H1 (cell line): Measurements from ENCODE around the gene TTPAL. TPM values are rescaled to one million over a fixed set of nuclear protein-coding genes. Genes with fewer than 3 reads are reported as not detected.

ENCODE experiments used
- CTCF ChIA-PET: fragments of 300-600 bp; sonication (Branson Sonifier 250); formaldehyde crosslinking; loops from one replicate; lab custom pipeline; 2021; ENCODE audit not compliant: partially characterized antibody; lab: Charles Lee
- POLR2A ChIA-PET: fragments of 300-600 bp; sonication (Branson Sonifier 250); formaldehyde crosslinking; loops from one replicate; lab custom pipeline; 2021; ENCODE audit warnings: inconsistent platforms; ENCODE audit not compliant: partially characterized antibody; lab: Charles Lee
- DNase-seq, 2 experiments: peaks; one replicate each; pipeline versions ENCODE4 v3.0.0 to v3.0.0-alpha.2; 2010 to 2022; ENCODE audit warnings: low spot score in 2 of 2, low read depth in 1 of 2, mixed read lengths in 1 of 2
- FAIRE-seq: peaks from 2 replicates; lab custom pipeline; 2011; peaks lifted over from hg19 to GRCh38; lab: Jason Lieb, UNC
- H2AFZ ChIP-seq: 2 replicates; pipeline ENCODE4 v1.8.1; 2012; ENCODE audit warnings: low read length, inconsistent platforms
- H2AK5ac ChIP-seq: 2 replicates; pipeline ENCODE4 v1.6.1; 2013; ENCODE audit warnings: low read depth, low read length
- H2BK120ac ChIP-seq: replicated peaks from 2 replicates; pipeline ENCODE3; 2013; ENCODE audit warnings: low read depth, low read length, inconsistent platforms
- H2BK12ac ChIP-seq: 2 replicates; pipeline ENCODE4 v1.6.1; 2013; ENCODE audit warnings: low read depth, low read length
- H2BK15ac ChIP-seq: 2 replicates; pipeline ENCODE4 v1.6.1; 2013; ENCODE audit warnings: low read length
- H2BK20ac ChIP-seq: 2 replicates; pipeline ENCODE4 v1.6.1; 2013; ENCODE audit warnings: low read length
- H2BK5ac ChIP-seq: 2 replicates; pipeline ENCODE4 v1.6.1; 2013; ENCODE audit warnings: low read depth, low read length
- H3K14ac ChIP-seq: 2 replicates; pipeline ENCODE4 v1.6.1; 2013; ENCODE audit warnings: inconsistent platforms; ENCODE audit not compliant: insufficient read length
- H3K18ac ChIP-seq: 2 replicates; pipeline ENCODE4 v1.6.1; 2013; ENCODE audit warnings: low read length; ENCODE audit errors: extremely low read depth
- H3K23ac ChIP-seq: 2 replicates; pipeline ENCODE4 v1.6.1; 2013; ENCODE audit warnings: inconsistent platforms; ENCODE audit not compliant: insufficient read length
- H3K23me2 ChIP-seq: 2 replicates; pipeline ENCODE4 v1.6.1; 2013; ENCODE audit warnings: low read depth, low read length
- H3K27ac ChIP-seq: 2 replicates; pipeline ENCODE4 v1.6.1; 2011; ENCODE audit warnings: low read depth, low read length, inconsistent platforms
- H3K27me3 ChIP-seq, 4 experiments: replicated peaks in 1 of 4; 1 replicate in 1 of 4; 2 replicates in 3 of 4; pipeline versions ENCODE4 v1.6.1 to v1.8.1; 2011 to 2013; ENCODE audit warnings: low read length in 3 of 4, mild to moderate bottlenecking in 3 of 4, inconsistent platforms in 2 of 4, mixed read lengths in 2 of 4, moderate library complexity in 1 of 4; ENCODE audit not compliant: control insufficient read depth in 3 of 4, insufficient read depth in 3 of 4; ENCODE audit errors: extremely low read depth in 1 of 4
- H3K36me3 ChIP-seq, 4 experiments: 2 replicates each; pipeline versions ENCODE4 v1.6.1 to v1.8.1; 2011 to 2013; ENCODE audit warnings: mild to moderate bottlenecking in 4 of 4, low read length in 3 of 4, moderate library complexity in 2 of 4, control low read depth in 1 of 4, inconsistent platforms in 1 of 4; ENCODE audit not compliant: insufficient read depth in 4 of 4, control insufficient read depth in 2 of 4
- H3K4ac ChIP-seq: replicated peaks from 2 replicates; pipeline ENCODE3; 2013; ENCODE audit warnings: low read length, low read depth, mixed read lengths, inconsistent platforms; ENCODE audit not compliant: insufficient read length
- H3K4me1 ChIP-seq, 4 experiments: replicated peaks in 1 of 4; 1 replicate in 1 of 4; 2 replicates in 3 of 4; pipeline versions ENCODE4 v1.6.1 to v1.8.1; 2011 to 2013; ENCODE audit warnings: low read length in 3 of 4, inconsistent platforms in 2 of 4, mixed read lengths in 1 of 4; ENCODE audit not compliant: insufficient read depth in 4 of 4, control insufficient read depth in 3 of 4
- H3K4me2 ChIP-seq, 2 experiments: 2 replicates each; pipeline versions ENCODE4 v1.6.1 to v1.8.1; 2011 to 2013; ENCODE audit warnings: low read depth in 2 of 2, low read length in 2 of 2, control low read depth in 1 of 2, inconsistent platforms in 1 of 2, mild to moderate bottlenecking in 1 of 2; ENCODE audit not compliant: insufficient read depth in 1 of 2
- H3K4me3 ChIP-seq, 4 experiments: fragments of 200-600, 300-600 bp in 1 of 4; sonication (generic), shearing (Covaris generic), sonication (Bioruptor Twin) in 1 of 4; 2 replicates each; pipeline versions ENCODE4 v1.5.1 to v1.8.1; 2011 to 2016; ENCODE audit warnings: low read length in 4 of 4, low read depth in 3 of 4, control low read depth in 2 of 4, inconsistent platforms in 2 of 4, mild to moderate bottlenecking in 2 of 4, mixed read lengths in 1 of 4, moderate library complexity in 1 of 4; ENCODE audit not compliant: insufficient read depth in 2 of 4; ENCODE audit errors: extremely low read depth in 1 of 4
- H3K56ac ChIP-seq: replicated peaks from 2 replicates; pipeline ENCODE3; 2013; ENCODE audit warnings: low read depth, mild to moderate bottlenecking, mixed read lengths, low read length, inconsistent platforms; ENCODE audit not compliant: insufficient read length
- H3K79me1 ChIP-seq: 2 replicates; pipeline ENCODE4 v1.6.1; 2013; ENCODE audit warnings: low read depth, low read length, control low read depth
- H3K79me2 ChIP-seq, 2 experiments: 2 replicates each; pipeline versions ENCODE4 v1.6.1 to v1.8.1; 2012 to 2013; ENCODE audit warnings: low read length in 2 of 2, mild to moderate bottlenecking in 2 of 2, inconsistent platforms in 1 of 2; ENCODE audit not compliant: insufficient read depth in 2 of 2, control insufficient read depth in 1 of 2
- H3K9ac ChIP-seq, 4 experiments: replicated peaks in 1 of 4; 1 replicate in 1 of 4; 2 replicates in 3 of 4; pipeline versions ENCODE4 v1.6.1 to v1.8.1; 2011 to 2013; ENCODE audit warnings: low read depth in 3 of 4, low read length in 3 of 4, control low read depth in 2 of 4, mild to moderate bottlenecking in 2 of 4, moderate library complexity in 2 of 4, inconsistent platforms in 1 of 4; ENCODE audit errors: extremely low read depth in 1 of 4
- H3K9me3 ChIP-seq, 2 experiments: 2 replicates each; pipeline versions ENCODE4 v1.6.1 to v1.8.1; 2012 to 2013; ENCODE audit warnings: mild to moderate bottlenecking in 2 of 2, moderate library complexity in 2 of 2, control low read depth in 1 of 2, inconsistent platforms in 1 of 2, low read depth in 1 of 2, low read length in 1 of 2, mixed read lengths in 1 of 2; ENCODE audit not compliant: insufficient read depth in 2 of 2
- H4K20me1 ChIP-seq, 2 experiments: replicated peaks in 1 of 2; 2 replicates each; pipeline versions ENCODE3 to v1.8.1; 2011 to 2013; ENCODE audit warnings: inconsistent platforms in 2 of 2, low read length in 2 of 2, mild to moderate bottlenecking in 1 of 2; ENCODE audit not compliant: insufficient read depth in 2 of 2, control insufficient read depth in 1 of 2
- H4K5ac ChIP-seq: 2 replicates; pipeline ENCODE4 v1.6.1; 2013; ENCODE audit warnings: low read length, low read depth, mixed read lengths, inconsistent platforms; ENCODE audit not compliant: insufficient read length
- H4K8ac ChIP-seq: 2 replicates; pipeline ENCODE4 v1.8.0; 2013; ENCODE audit warnings: mild to moderate bottlenecking, moderate library complexity, low read length, inconsistent platforms; ENCODE audit not compliant: insufficient read depth; ENCODE audit errors: extremely low read depth
- H4K91ac ChIP-seq: replicated peaks from 2 replicates; pipeline ENCODE3; 2013; ENCODE audit warnings: low read length, mixed read lengths, inconsistent platforms; ENCODE audit not compliant: insufficient read length
- KDM4A ChIP-seq: IDR thresholded peaks from one replicate; pipeline ENCODE4 v1.7.1; 2012; ENCODE audit warnings: low read depth, mild to moderate bottlenecking, moderate library complexity, low read length, inconsistent platforms; ENCODE audit not compliant: severe bottlenecking
- ZNF274 ChIP-seq: IDR thresholded peaks from 2 replicates; pipeline ENCODE4 v1.7.0; 2012; ENCODE audit warnings: low read length, borderline replicate concordance; ENCODE audit errors: extremely low read depth
- WGBS, 2 experiments: shearing (Covaris generic) in 1 of 2; methylation state at CpG; one replicate each; pipeline versions ENCODE4 v1.1.6 to v1.1.7; 2013 to 2015; ENCODE audit warnings: low lambda C conversion rate in 2 of 2, mixed read lengths in 2 of 2, inconsistent platforms in 1 of 2, low coverage in 1 of 2, missing lambda C conversion rate in 1 of 2; ENCODE audit not compliant: insufficient replicate concordance in 2 of 2, insufficient coverage in 1 of 2, insufficient read length in 1 of 2; ENCODE audit errors: extremely low coverage in 1 of 2, missing lambda C conversion rate in 1 of 2; 5-methylcytosine and 5-hydroxymethylcytosine counted together
- polyA plus RNA-seq, 7 experiments: library from polyadenylated mRNA; depleted of rRNA in 3 of 7; stranded (reverse) in 5 of 7; unstranded in 2 of 7; fragments of >200 nt in 5 of 7; fragments of 200-250 nt in 2 of 7; gene quantifications; 1 replicate in 5 of 7; 2 replicates in 1 of 7; 4 replicates in 1 of 7; pipeline versions ENCODE4 v1.2.1 to v1.2.3, GENCODE V29; 2011 to 2013; ENCODE audit warnings: missing spikeins in 2 of 7, mixed read lengths in 2 of 7
- total RNA-seq: library from RNA; stranded (reverse); fragmentation: NEBNext Ultra II Directional; extraction: Animal tissue kit (Norgen Biotek cat#: 25700); gene quantifications from 2 replicates; pipeline ENCODE4 v1.2.1, GENCODE V29; 2021
- TF ChIP-seq, protein P1 (sequence below): IDR thresholded peaks from 2 replicates; pipeline ENCODE4 v1.6.1; 2012; ENCODE audit warnings: inconsistent platforms

The TTPAL gene
- total and polyA plus RNA-seq, 2 of the 8 experiments (the other 6 are each of a cell fraction or from before 2014, with no cell fraction given) = 2.8 to 14.0 TPM

DNA sequence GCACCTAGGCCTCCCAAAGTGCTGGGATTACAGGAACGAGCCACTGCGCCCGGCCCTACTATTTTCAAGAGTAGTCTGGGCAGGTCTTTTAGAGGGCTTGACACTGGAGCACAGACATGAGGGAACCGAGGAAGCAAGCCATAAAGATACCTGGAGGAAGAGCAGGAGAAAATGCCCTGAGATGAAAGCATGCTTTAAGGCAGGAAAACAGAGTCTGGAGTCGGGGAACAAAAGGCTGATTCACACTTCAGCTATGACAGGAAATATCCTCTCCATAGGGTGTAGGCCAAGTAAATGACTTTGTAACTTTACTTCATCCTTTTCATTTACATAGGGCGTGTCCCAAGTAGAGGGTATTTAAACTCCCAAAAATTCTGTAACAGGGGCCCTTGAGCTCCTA lies 50.5 kb downstream of the TTPAL start:
- no peak for DNase-seq
- TF ChIP-seq, protein P1, sequence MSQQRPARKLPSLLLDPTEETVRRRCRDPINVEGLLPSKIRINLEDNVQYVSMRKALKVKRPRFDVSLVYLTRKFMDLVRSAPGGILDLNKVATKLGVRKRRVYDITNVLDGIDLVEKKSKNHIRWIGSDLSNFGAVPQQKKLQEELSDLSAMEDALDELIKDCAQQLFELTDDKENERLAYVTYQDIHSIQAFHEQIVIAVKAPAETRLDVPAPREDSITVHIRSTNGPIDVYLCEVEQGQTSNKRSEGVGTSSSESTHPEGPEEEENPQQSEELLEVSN = no peak
- no peak for TF ChIP-seq KDM4A
- no peak for TF ChIP-seq ZNF274
- TF ChIP-seq, all 59 proteins: peak for 0
- Histone ChIP-seq H4K5ac (no peak overlapping the region), H2BK120ac (no peak overlapping the region), H3K9ac (no peak overlapping the region), H4K8ac (no peak overlapping the region), H3K23me2 (peaks cover 3% of the 10 kb centered on the region; the same call in 1 of the 2 replicates), H3K4me2 (no peak overlapping the region), H3K9me3 (no peaks in the 10 kb centered on the region; a peak in 1 of 4 replicates), H3K27me3 (no peaks in the 10 kb centered on the region), H2BK20ac (no peak overlapping the region), H2BK12ac (no peak overlapping the region), H3K56ac (no peak overlapping the region), H3K4me3 (no peak overlapping the region), H3K27ac (no peak overlapping the region), H3K36me3 (no peaks in the 10 kb centered on the region), H3K4ac (no peak overlapping the region), H3K79me2 (peaks cover 0 to 2% of the 10 kb centered on the region in 2 experiments; a peak in 2 of 4 replicates), H3K4me1 (peaks cover 0 to 9% (median 3%) of the 10 kb centered on the region in 4 experiments; a peak in 3 of 7 replicates), H3K14ac (no peak overlapping the region), H4K20me1 (peaks cover 0 to 2% of the 10 kb centered on the region in 2 experiments), H4K91ac (no peak overlapping the region), H2BK15ac (no peak overlapping the region), H2BK5ac (no peak overlapping the region; the same call in 1 of the 2 replicates), H3K79me1 (no peaks in the 10 kb centered on the region; the same call in 1 of the 2 replicates), H3K23ac (no peak overlapping the region), H2AK5ac (no peak overlapping the region), H3K18ac (no peak overlapping the region), H2AFZ (no peak overlapping the region)
- POLR2A ChIA-PET = interaction anchor here (0.5 to 0.8 kb wide), 2 partner anchors 42 to 51 kb away, joined by 3 read pairs; no protein-coding TSS in a partner anchor
- CTCF ChIA-PET = interaction anchor here (2.1 kb wide), 1 partner anchor 84 kb away, joined by 6 read pairs; no protein-coding TSS in a partner anchor
- no peak for FAIRE-seq
- 81% methylated on average over 6 of the region's 6 CpGs; no CpG with 5 or more reads in 1 of the 2 experiments for WGBS, 2 experiments
